Karpas-422 (cell line): ENCODE results near the gene AANAT. TPM values are rescaled to one million over a fixed set of nuclear protein-coding genes. Genes with fewer than 3 reads are reported as not detected.
A peak's percentile ranks its signal among the peaks of the same experiment; 100 is the strongest.

Source experiments
- DNase-seq: peaks from one replicate; pipeline ENCODE4 v3.0.0-alpha.2; 2015
- H2AFZ ChIP-seq: fragments of 200-600 bp; sonication (generic); 2 replicates; pipeline ENCODE4 v1.6.1; 2014; ENCODE audit warnings: antibody characterized with exemption, low read length, mixed read lengths
- H3K27ac ChIP-seq: fragments of 200-600 bp; sonication (generic); 2 replicates; pipeline ENCODE4 v1.5.1; 2014; ENCODE audit warnings: mild to moderate bottlenecking, low read length, moderate library complexity
- H3K27me3 ChIP-seq: fragments of 200-600 bp; sonication (generic); 2 replicates; pipeline ENCODE4 v1.6.1; 2014; ENCODE audit warnings: low read length, mixed read lengths
- H3K36me3 ChIP-seq: fragments of 200-600 bp; sonication (generic); 2 replicates; pipeline ENCODE4 v1.6.1; 2014; ENCODE audit warnings: low read length, mixed read lengths; ENCODE audit not compliant: insufficient read depth
- H3K4me1 ChIP-seq: fragments of 200-600 bp; sonication (generic); 2 replicates; pipeline ENCODE4 v1.6.1; 2014; ENCODE audit warnings: mild to moderate bottlenecking, low read length, mixed read lengths
- H3K4me2 ChIP-seq: fragments of 200-600 bp; sonication (generic); 2 replicates; pipeline ENCODE4 v1.6.1; 2014; ENCODE audit warnings: low read length, low read depth, mild to moderate bottlenecking; ENCODE audit not compliant: poor library complexity, severe bottlenecking
- H3K4me3 ChIP-seq: fragments of 200-600 bp; sonication (generic); 2 replicates; pipeline ENCODE4 v1.5.1; 2014; ENCODE audit warnings: mild to moderate bottlenecking, antibody characterized with exemption, low read length, mixed read lengths
- H3K79me2 ChIP-seq: fragments of 200-600 bp; sonication (generic); 2 replicates; pipeline ENCODE4 v1.6.1; 2014; ENCODE audit warnings: mild to moderate bottlenecking, low read length, mixed read lengths
- H3K9ac ChIP-seq: fragments of 200-600 bp; sonication (generic); 2 replicates; pipeline ENCODE4 v1.6.0; 2014; ENCODE audit warnings: low read length
- H3K9me2 ChIP-seq: fragments of 200-600 bp; sonication (generic), shearing (Covaris generic); replicated peaks from 2 replicates; pipeline ENCODE4 v1.6.0; 2014; ENCODE audit warnings: mild to moderate bottlenecking, low read length, moderate library complexity; ENCODE audit not compliant: insufficient read depth
- H3K9me3 ChIP-seq: fragments of 300-700, 200-600 bp; sonication (generic); 2 replicates; pipeline ENCODE4 v1.6.1; 2014; ENCODE audit warnings: low read length, mixed read lengths
- H4K20me1 ChIP-seq: fragments of 200-600 bp; sonication (generic); 2 replicates; pipeline ENCODE4 v1.6.1; 2014; ENCODE audit warnings: mild to moderate bottlenecking, antibody characterized with exemption, low read length, low read depth; ENCODE audit not compliant: insufficient read depth
- total RNA-seq: library from RNA; depleted of rRNA; stranded (reverse); fragments of >200 nt; shearing (Covaris generic); gene quantifications from 2 replicates; pipeline ENCODE4 v1.2.3, GENCODE V29; 2014; ENCODE audit warnings: low replicate concordance; rRNA removed

Gene AANAT
- total RNA-seq = not detected in 2 replicates

DNA sequence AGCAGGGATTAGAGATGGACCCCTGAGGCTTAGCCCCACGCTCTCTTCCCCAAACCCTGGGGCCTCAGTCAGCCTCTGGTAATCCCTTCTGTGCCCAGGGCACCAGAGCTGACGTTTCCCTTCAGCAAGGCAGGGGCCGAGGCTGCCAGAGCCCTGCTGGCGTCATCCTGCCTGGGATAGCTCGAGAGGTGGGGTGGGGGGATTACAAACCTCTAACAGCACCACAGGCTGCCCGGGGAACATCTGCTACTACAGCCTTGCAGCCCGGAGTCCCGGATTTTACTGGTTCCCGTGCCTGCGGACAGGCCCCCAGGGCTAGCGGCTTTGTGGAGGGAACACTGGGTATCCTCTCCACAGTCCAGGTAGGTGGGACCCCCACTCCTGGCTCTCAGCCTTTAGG is at the start of gene AANAT:
AANAT (plus strand) TSS at position 238 of the 400 bp plus-strand sequence. CDS start 1,144 bp downstream, outside the sequence.
- H3K4me2 ChIP-seq = peak within 1 kb of the TSS; percentile 65
- no peak within 1 kb of the TSS for H3K27ac ChIP-seq
- peaks cover 28% of the 10 kb centered on the region for H3K4me1 ChIP-seq
- H3K9me3 ChIP-seq = no peaks in the 10 kb centered on the region
- H2AFZ ChIP-seq = no peak within 1 kb of the TSS
- H3K9ac ChIP-seq = peak within 1 kb of the TSS; percentile 21; the same call in 1 of the 2 replicates
- H3K9me2 ChIP-seq = no peaks in the 10 kb centered on the region
- DNase-seq = peak; percentile 70
- no peaks in the 10 kb centered on the region for H3K27me3 ChIP-seq
- no peaks in the 10 kb centered on the region for H3K79me2 ChIP-seq
- peak within 1 kb of the TSS; percentile 38; the same call in 1 of the 2 replicates for H3K4me3 ChIP-seq
- H4K20me1 ChIP-seq = no peaks in the 10 kb centered on the region; the same call in 1 of the 2 replicates
- no peaks in the 10 kb centered on the region for H3K36me3 ChIP-seq

DNA sequence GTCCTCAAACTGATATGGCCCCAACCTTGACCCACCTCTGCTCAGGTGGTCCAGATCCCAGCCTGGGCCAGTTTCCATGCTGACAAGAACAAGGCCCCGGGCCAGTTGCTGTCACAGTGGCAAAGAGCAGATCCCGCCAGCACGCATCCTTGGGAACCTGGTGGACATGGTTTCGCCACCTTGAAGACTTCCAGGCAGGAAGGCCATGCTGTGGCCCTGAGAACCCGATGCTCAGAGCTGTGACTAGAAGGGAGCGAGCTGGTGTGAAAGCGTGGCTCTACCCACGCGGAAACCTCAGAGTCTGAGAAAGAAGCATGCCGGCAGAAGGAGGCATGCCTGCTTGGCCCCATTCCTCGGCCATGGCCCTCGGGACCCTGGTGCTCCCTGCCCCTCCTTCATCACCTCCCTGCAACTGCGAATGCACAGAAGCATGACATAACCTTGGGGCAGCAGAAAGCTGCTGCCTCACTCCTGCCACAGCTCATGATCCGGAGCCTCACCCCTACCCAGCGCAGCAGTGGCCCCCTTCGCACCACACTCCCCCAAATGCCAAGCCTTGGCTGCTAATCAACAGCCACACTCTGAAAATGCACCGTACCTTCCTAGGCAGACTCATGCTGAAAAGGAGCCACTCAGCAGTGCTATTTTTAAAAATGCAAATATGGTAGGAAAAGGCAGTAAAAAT is 47.7 kb upstream of the AANAT start:
- peak overlapping the region; percentile 20; the same call in 1 of the 2 replicates for H3K4me3 ChIP-seq
- H3K9me2 ChIP-seq = no peaks in the 10 kb centered on the region
- H3K79me2 ChIP-seq = peaks cover 19% of the 10 kb centered on the region
- H3K27ac ChIP-seq = peak overlapping the region; percentile 10; the same call in 1 of the 2 replicates
- no peak overlapping the region for H2AFZ ChIP-seq
- H3K4me1 ChIP-seq = peaks cover 52% of the 10 kb centered on the region
- peaks cover 63% of the 10 kb centered on the region for H4K20me1 ChIP-seq
- no peaks in the 10 kb centered on the region for H3K9me3 ChIP-seq
- peak overlapping the region; percentile 48 for H3K4me2 ChIP-seq
- no peaks in the 10 kb centered on the region for H3K36me3 ChIP-seq
- H3K27me3 ChIP-seq = no peaks in the 10 kb centered on the region
- DNase-seq = peak; percentile 50
- peak overlapping the region; percentile 25; the same call in 1 of the 2 replicates for H3K9ac ChIP-seq

DNA sequence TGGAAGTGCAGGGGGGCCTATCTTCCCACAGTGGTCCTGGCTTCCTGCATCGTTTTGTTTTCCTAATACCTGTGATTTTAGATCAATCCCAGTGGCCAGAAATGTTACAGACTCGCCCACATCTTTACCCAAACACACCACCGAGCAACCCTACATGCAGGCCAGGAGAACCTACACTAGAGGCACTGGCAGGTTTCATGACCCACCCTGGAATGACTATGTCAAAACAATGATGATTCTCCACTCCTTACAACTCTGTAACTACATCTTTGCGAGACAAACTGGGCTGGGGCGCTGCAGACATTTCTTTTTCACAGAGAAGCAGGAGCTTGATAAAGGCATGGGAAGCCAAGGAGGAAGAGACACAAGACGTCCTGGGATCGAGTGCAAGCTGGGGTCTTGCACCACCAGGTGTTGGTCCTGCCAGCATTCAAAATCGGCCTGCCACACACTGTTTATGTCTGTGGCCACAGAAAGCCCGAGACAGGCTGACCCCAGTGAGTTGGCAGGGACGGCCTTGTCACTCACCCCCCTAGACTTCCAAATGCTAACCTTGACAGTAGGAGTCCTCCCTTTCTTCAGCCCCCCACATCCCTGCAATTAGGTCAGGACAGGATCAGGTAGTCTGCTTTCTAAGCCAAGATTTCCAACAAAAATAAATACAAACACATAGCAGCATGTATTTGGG is 46.9 kb upstream of the AANAT start:
- H3K79me2 ChIP-seq = peaks cover 19% of the 10 kb centered on the region
- H3K27me3 ChIP-seq = no peaks in the 10 kb centered on the region
- peak overlapping the region; percentile 25; the same call in 1 of the 2 replicates for H3K9ac ChIP-seq
- peak overlapping the region; percentile 20; the same call in 1 of the 2 replicates for H3K4me3 ChIP-seq
- H4K20me1 ChIP-seq = peaks cover 62% of the 10 kb centered on the region
- peaks cover 54% of the 10 kb centered on the region for H3K4me1 ChIP-seq
- no peak overlapping the region for H2AFZ ChIP-seq
- peak overlapping the region; percentile 48 for H3K4me2 ChIP-seq
- no peaks in the 10 kb centered on the region for H3K9me3 ChIP-seq
- DNase-seq = no peak
- H3K9me2 ChIP-seq = no peaks in the 10 kb centered on the region
- H3K36me3 ChIP-seq = no peaks in the 10 kb centered on the region
- H3K27ac ChIP-seq = peak overlapping the region; percentile 10; the same call in 1 of the 2 replicates

DNA sequence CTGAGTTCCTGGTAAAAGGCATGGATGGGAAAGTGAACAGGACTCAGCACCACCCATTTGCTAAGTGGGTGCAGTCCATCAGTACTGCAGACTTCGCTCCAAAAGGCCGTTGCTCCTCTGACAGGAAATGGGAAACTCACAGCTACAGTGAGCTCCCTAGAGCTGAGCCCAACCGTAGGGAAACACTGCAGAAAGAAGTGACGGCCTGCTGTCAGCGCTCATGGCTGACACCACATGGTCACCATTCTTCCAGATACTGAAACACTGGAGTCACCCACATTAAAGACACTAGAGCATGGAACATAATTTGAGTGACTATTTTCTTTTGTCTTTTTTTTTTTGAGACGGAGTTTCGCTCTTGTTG is 46.4 kb upstream of the AANAT start:
- no peak for DNase-seq
- 0 out of 2 replicates have a peak overlapping the region, but pooled peaks have one; percentile 20 for H3K4me3 ChIP-seq
- H3K9me3 ChIP-seq = no peaks in the 10 kb centered on the region
- peak overlapping the region; percentile 48 for H3K4me2 ChIP-seq
- H3K9ac ChIP-seq = peak overlapping the region; percentile 14; the same call in 1 of the 2 replicates
- no peaks in the 10 kb centered on the region for H3K9me2 ChIP-seq
- H2AFZ ChIP-seq = no peak overlapping the region
- H3K27ac ChIP-seq = no peak overlapping the region
- H4K20me1 ChIP-seq = peaks cover 60% of the 10 kb centered on the region
- H3K27me3 ChIP-seq = no peaks in the 10 kb centered on the region
- H3K4me1 ChIP-seq = peaks cover 57% of the 10 kb centered on the region
- peaks cover 19% of the 10 kb centered on the region for H3K79me2 ChIP-seq
- H3K36me3 ChIP-seq = no peaks in the 10 kb centered on the region

DNA sequence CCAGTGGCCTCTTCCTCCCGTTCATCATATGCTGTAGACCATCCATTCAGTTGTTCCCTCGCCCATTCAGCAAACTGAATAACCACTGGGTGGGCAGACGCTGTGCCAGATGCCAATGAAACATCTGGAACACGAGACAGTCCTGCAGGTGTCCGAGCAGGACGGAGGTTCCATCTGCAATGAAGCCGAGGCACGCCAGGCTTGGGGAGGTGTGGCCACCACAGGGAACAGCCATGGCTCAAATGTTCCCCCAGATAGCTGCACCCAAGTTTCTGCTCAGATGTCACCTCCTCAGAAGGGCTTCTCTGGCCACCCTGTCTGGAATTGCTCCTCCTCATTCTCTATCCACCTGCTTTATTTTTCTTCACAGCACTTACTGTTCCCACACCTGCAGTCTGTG is 45.0 kb upstream of the AANAT start:
- peak overlapping the region; percentile 39 for H3K4me2 ChIP-seq
- no peak overlapping the region; the same call in 1 of the 2 replicates for H3K27ac ChIP-seq
- H3K4me3 ChIP-seq = no peak overlapping the region
- peaks cover 49% of the 10 kb centered on the region for H4K20me1 ChIP-seq
- no peak overlapping the region for H2AFZ ChIP-seq
- DNase-seq = no peak
- H3K36me3 ChIP-seq = no peaks in the 10 kb centered on the region
- no peaks in the 10 kb centered on the region for H3K27me3 ChIP-seq
- H3K9me3 ChIP-seq = no peaks in the 10 kb centered on the region
- no peak overlapping the region for H3K9ac ChIP-seq
- H3K9me2 ChIP-seq = no peaks in the 10 kb centered on the region
- peaks cover 23% of the 10 kb centered on the region for H3K79me2 ChIP-seq
- peaks cover 71% of the 10 kb centered on the region for H3K4me1 ChIP-seq

DNA sequence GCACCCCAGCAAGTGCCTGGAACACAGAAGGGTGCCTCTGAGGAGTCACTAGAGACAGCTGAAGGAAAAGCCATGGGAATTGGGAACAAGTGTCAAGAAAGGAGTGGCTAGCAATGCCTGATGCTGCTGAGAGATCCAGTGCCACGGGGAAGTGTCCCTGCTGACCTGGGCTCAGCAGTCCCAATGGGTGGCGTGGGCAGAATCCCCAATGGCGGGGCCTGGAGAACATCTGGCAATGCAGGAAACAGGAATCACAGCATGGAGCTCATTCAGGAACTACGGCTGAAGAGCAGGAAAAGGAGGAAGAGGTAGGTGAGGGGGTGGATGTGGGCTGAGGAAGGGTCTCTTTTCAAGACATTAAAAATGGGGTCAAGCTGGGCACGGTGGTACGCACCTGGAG is 44.5 kb upstream of the AANAT start:
- H3K27me3 ChIP-seq = no peaks in the 10 kb centered on the region
- no peaks in the 10 kb centered on the region for H3K9me3 ChIP-seq
- no peak overlapping the region for H3K4me3 ChIP-seq
- H3K9me2 ChIP-seq = no peaks in the 10 kb centered on the region
- no peak overlapping the region for H3K9ac ChIP-seq
- peaks cover 48% of the 10 kb centered on the region for H4K20me1 ChIP-seq
- H3K79me2 ChIP-seq = peaks cover 23% of the 10 kb centered on the region
- no peak overlapping the region for H2AFZ ChIP-seq
- H3K4me1 ChIP-seq = peaks cover 74% of the 10 kb centered on the region
- H3K36me3 ChIP-seq = no peaks in the 10 kb centered on the region
- no peak overlapping the region; the same call in 1 of the 2 replicates for H3K27ac ChIP-seq
- no peak for DNase-seq
- peak overlapping the region; percentile 39 for H3K4me2 ChIP-seq

DNA sequence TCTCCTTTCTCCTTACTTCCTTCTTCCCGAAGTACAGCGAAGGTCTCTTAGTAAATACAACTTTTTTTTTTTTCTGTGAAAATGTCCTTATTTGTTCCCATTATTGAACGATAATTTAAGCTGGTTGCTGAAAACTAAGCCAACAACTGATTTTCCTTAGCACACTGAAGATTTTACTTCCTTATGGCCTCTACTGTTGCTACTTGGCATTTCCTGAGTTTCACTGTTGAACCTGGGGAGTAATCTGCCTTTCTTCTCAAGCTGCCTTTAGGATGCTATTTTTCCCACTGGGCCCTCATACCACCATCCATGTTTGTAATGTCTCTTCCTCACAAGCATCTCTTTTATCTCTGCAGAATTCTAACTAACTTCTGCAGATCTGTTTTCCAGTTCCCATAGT is 40.5 kb upstream of the AANAT start:
- Histone ChIP-seq H3K4me1 (peaks cover 84% of the 10 kb centered on the region), H3K9ac (no peak overlapping the region), H3K9me2 (no peaks in the 10 kb centered on the region), H3K79me2 (peaks cover 11% of the 10 kb centered on the region), H3K27ac (peak overlapping the region; percentile 75), H3K36me3 (no peaks in the 10 kb centered on the region), H3K9me3 (no peaks in the 10 kb centered on the region), H3K4me2 (peak overlapping the region; percentile 71), H3K27me3 (no peaks in the 10 kb centered on the region), H2AFZ (no peak overlapping the region), H4K20me1 (peaks cover 45% of the 10 kb centered on the region), H3K4me3 (no peak overlapping the region; the same call in 1 of the 2 replicates)
- DNase-seq = no peak
